HG02981 (cell line): Measurements from ENCODE around the gene GPR137.

Source experiments
- ATAC-seq: cut with Tn5 transposase; IDR thresholded peaks from one replicate; pipeline ENCODE4 v1.9.1; 2021; ENCODE audit warnings: mild to moderate bottlenecking, moderate library complexity; ENCODE audit not compliant: unreplicated experiment

Gene GPR137

GRCh38 chr11:64284048-64284961 lies 1.3 kb upstream of the GPR137 start, which contains the start of gene BAD:
Gene BAD, minus strand, starts transcription at chr11:64284665. Its CDS starts 297 bp downstream, at chr11:64284368.
- ATAC-seq: peak; percentile 62

GRCh38 chr11:64285885-64286800 lies 495 bp downstream of the GPR137 start:
- peak; percentile 0 for ATAC-seq

DNA sequence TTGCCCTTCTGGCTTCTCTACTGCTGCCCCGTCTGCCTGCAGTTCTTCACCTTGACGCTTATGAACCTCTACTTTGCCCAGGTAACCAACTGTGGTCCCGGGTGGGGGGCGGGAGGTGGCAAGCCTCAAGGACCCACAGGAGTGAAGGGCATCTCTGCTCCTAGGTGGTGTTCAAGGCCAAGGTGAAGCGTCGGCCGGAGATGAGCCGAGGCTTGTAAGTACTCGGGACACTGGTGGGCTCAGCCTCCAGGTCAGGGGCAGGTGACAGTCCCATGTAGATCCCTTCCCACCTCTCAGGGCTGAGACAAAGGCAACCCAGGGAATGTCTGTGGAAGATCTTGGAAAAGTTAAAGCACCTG lies 1.1 kb downstream of the GPR137 start:
- no peak for ATAC-seq

- ATAC-seq: no peak
Observed at GRCh38 chr11:64287676-64288352, 2.2 kb downstream of the GPR137 start.

- no peak for ATAC-seq
Observed at GRCh38 chr11:64288353-64288750, 2.7 kb downstream of the GPR137 start.

GRCh38 chr11:64289002-64289564 lies 3.4 kb downstream of the GPR137 start:
- no peak for ATAC-seq

DNA sequence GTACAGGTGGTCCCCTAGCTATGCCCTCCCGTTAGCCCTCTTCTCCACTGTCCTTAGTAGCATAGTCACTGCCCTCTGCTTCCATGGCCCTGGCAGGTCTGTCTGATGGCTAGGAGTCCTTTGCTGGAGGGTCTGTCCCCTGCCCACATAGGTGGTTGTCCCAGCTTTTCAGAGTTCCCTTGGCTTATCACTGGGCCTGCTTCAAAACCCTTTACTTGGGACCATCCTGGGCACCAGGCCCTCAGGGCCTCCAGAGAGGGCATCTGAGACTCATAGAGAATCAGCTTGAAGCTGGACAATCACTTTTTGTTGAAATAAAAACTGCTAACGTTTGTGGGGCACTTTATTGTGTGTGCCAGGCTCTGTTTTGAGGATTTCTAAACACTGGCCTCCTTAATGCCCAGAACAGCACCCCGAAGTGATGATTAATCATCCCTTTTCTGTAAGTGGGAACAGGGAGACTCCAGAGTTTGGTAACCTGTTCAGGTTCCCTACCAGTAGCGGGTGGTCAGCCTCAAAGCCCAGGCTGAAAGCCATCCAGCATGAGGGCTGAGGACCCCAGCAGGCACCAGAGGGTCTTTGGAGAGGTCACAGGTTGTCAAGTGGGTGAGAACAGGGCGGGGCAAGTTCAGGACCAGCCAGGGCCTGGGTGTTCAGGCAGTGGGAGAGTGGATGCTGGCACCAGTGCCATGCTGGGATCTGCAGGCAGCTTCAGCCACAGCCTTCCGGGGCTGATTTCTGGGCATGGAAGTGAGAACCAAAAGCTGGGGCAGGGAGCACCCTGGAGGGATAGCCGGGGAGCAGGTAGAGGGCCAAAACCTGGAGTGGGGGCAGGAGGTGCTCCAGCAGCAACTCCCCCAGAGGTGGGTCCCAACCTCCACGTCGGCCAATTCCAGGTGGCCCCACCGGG lies 5.0 kb downstream of the GPR137 start:
- ATAC-seq: no peak

- no peak for ATAC-seq
Observed at GRCh38 chr11:64291262-64291751, 5.7 kb downstream of the GPR137 start, which contains the start of gene KCNK4. Gene KCNK4, plus strand, starts transcription at chr11:64291302. Its CDS starts 1,717 bp downstream, at chr11:64293019.

DNA sequence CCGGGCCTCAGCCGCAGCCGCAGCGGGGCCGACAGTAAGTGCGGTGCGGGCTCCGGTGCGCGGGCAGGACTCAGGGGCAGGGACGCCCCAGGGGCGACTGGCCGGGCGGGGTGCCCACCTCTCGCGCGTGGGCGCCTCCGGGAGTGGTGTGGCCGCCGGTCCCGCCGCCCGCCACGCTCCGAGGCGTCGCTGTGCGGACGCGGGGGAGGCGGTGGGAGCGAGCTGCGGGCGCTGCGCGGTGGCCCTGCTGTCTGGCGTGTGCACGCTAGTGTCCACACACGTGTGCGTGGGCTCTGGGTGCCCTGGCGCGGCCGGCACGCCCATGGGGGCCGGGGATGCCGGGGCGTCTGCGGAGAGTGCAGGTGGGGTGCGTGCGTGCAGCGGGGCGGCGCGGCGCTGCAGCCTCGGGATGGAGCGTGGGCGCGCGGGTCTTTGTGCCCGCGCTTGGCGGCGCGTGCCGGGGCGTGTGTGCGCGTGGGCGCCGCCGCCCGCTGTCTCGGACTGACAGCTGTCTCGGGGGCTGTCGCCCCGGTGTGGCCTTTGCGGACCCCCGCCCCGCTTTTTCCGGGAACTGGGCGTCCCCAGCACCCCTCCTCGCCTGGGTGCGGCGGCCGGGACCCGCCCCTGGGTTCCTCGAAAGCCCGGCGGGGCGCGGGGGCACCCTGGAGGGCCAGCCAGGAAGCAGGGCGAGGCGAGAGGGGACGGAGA lies 6.3 kb downstream of the GPR137 start:
- ATAC-seq: no peak

DNA sequence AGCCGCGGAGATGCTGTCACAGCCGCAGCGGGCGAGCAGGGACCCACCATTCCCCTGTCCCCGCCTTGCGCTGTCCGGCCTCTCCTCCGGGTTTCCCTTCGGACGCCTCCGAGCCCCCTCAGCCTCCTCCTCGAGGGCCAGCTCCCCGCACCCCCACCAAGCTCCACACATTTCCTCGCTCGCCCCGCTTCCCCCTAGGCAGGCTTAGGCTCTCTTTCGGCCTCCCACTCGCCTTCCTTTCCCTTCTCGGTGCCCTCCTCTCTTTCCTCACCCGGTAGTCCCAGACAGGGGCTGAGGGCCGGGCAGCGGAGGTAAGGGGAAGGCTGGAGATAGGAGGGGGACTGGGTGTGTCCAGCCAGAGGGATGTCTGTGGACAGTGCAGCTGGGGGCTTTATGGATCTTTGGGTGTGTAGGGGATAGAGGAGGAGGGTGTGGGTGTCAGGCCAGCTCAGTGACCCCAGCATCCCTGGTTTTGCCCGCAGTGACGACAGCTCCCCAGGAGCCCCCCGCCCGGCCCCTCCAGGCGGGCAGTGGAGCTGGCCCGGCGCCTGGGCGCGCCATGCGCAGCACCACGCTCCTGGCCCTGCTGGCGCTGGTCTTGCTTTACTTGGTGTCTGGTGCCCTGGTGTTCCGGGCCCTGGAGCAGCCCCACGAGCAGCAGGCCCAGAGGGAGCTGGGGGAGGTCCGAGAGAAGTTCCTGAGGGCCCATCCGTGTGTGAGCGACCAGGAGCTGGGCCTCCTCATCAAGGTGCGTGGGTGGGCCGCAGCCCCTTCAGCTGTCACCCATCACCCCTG lies 7.0 kb downstream of the GPR137 start:
- ATAC-seq: no peak

GRCh38 chr11:64294774-64295173 lies 9.1 kb downstream of the GPR137 start:
- ATAC-seq: no peak

- ATAC-seq: no peak
Observed at GRCh38 chr11:64295760-64296159, 10.1 kb downstream of the GPR137 start.

- no peak for ATAC-seq
Observed at GRCh38 chr11:64296236-64296635, 10.6 kb downstream of the GPR137 start.

- ATAC-seq: no peak
Observed at GRCh38 chr11:64296830-64297698, 11.4 kb downstream of the GPR137 start.

GRCh38 chr11:64297699-64298358 lies 12.2 kb downstream of the GPR137 start:
- no peak for ATAC-seq
